K562 (cell line): ENCODE data around the gene PPCDC. TPM values are rescaled to one million over a fixed set of nuclear protein-coding genes. Genes with fewer than 3 reads are reported as not detected.
A peak's percentile ranks its signal among the peaks of the same experiment; 100 is the strongest.

Source experiments
- ARID4B ChIP-seq: sonication (generic); formaldehyde crosslinking; IDR thresholded peaks from 2 replicates; pipeline ENCODE4 v1.8.0; 2022; ENCODE audit warnings: mild to moderate bottlenecking, missing genetic modification reagents
- MNT ChIP-seq, 2 experiments: fragments of 450-650 bp; conservative IDR thresholded peaks; 2 replicates each; pipeline ENCODE4 v1.6.1; 2017; ENCODE audit warnings: mild to moderate bottlenecking in 2 of 2, moderate library complexity in 2 of 2
- SMAD2 ChIP-seq: fragments of 150-350 bp; IDR thresholded peaks from 2 replicates; pipeline ENCODE4 v1.6.1; 2014; ENCODE audit warnings: low read depth, mild to moderate bottlenecking, low read length
- TAF7 ChIP-seq: fragments of 450-650 bp; IDR thresholded peaks from 2 replicates; pipeline ENCODE4 v1.6.1; 2016; ENCODE audit warnings: missing genetic modification characterization, missing compliant biosample characterization
- ZNF197 ChIP-seq: fragments of 200-800 bp; sonication (Bioruptor generic); IDR thresholded peaks from 2 replicates; pipeline ENCODE4 v1.6.1; 2016; ENCODE audit warnings: low read depth, missing genetic modification characterization, missing compliant biosample characterization
- ZNF76 ChIP-seq: fragments of 250-450 bp; sonication (Bioruptor Pico); IDR thresholded peaks from 2 replicates; pipeline ENCODE4 v1.4.0; 2020; ENCODE audit warnings: mild to moderate bottlenecking, moderate library complexity, borderline replicate concordance
- polyA plus RNA-seq, 8 experiments: library from polyadenylated mRNA; depleted of rRNA in 4 of 8; stranded (reverse) in 5 of 8; unstranded in 3 of 8; fragments of >200 nt; fragmentation: Nextera tagmentation in 2 of 8; fragmentation: Illumina TruSeq in 1 of 8; extraction: Ambion mirVana in 2 of 8; extraction: Trizol in 1 of 8; gene quantifications; 2 replicates each; pipeline versions ENCODE4 v1.2.1 to v1.2.3, GENCODE V29; 2011 to 2014; ENCODE audit warnings: inconsistent platforms in 1 of 8, missing spikeins in 1 of 8
- total RNA-seq, 7 experiments: library from RNA; depleted of rRNA in 6 of 7; stranded (reverse); fragments of >200 nt in 6 of 7; fragmentation: Illumina TruSeq in 2 of 7; extraction: Trizol in 2 of 7; gene quantifications; 2 replicates each; pipeline versions ENCODE4 v1.2.1 to v1.2.3, GENCODE V29; 2011 to 2021; ENCODE audit warnings: low replicate concordance in 1 of 7

PPCDC gene
- total and polyA plus RNA-seq, 9 of the 15 experiments (the other 6 are each of a cell fraction or from before 2014, with no cell fraction given) = 10.9 to 53.6 (median 16.7) TPM

GRCh38 chr15:74988007-74988800 is 35.2 kb upstream of the PPCDC start (continued):
- TF ChIP-seq TAF7 (tag) (no peak), MNT (conservative IDR thresholded peaks at IDR 0.05) (peak in 1 of 2 experiments; percentile 45; a peak in 2 of 4 replicates), SMAD2 (no peak), ZNF197 (0 out of 2 replicates have a peak, but pooled peaks have one; percentile 28), ZNF76 (no peak), ARID4B (CRISPR knock-in tag) (peak; percentile 96)
